PC-9 (cell line): ENCODE measurements around the gene CD68. TPM values are rescaled to one million over a fixed set of nuclear protein-coding genes. Genes with fewer than 3 reads are reported as not detected.

ENCODE experiments used
- total RNA-seq: library from RNA; stranded (reverse); gene quantifications from 2 replicates; pipeline ENCODE4 v1.2.3, GENCODE V29; 2021

CD68 gene
- total RNA-seq, 1 experiment from 2014 or later = 37.0 TPM

Other genes starting within 250 kb of the CD68 start
- gene ACAP1, start 243.1 kb upstream of the CD68 start, total RNA-seq = 10.9 and 28.5 TPM in 2 replicates
- gene KCTD11, start 227.5 kb upstream of the CD68 start, total RNA-seq = 16.4 and 18.3 TPM in 2 replicates
- gene TMEM95, start 224.5 kb upstream of the CD68 start, total RNA-seq = 0.45 and 0.50 TPM in 2 replicates
- 15.8 and 18.8 TPM in 2 replicates for gene TNK1, start 198.5 kb upstream of the CD68 start, total RNA-seq
- 53.0 and 64.5 TPM in 2 replicates for gene PLSCR3, start 185.1 kb upstream of the CD68 start, total RNA-seq
- 55.4 and 91.7 TPM in 2 replicates for gene TMEM256, start 175.5 kb upstream of the CD68 start, total RNA-seq
- 86.3 and 98.8 TPM in 2 replicates for gene NLGN2, start 171.8 kb upstream of the CD68 start, total RNA-seq
- 0.83 and 1.1 TPM in 2 replicates for gene SPEM1, start 159.3 kb upstream of the CD68 start, total RNA-seq
- 0.50 TPM in 1 of 2 replicates, not detected in the other for gene SPEM2, start 154.0 kb upstream of the CD68 start, total RNA-seq
- not detected in 2 replicates for gene SPEM3, start 150.8 kb upstream of the CD68 start, total RNA-seq
- gene TMEM102, start 144.2 kb upstream of the CD68 start, total RNA-seq = 17.0 and 20.7 TPM in 2 replicates
- 15.2 and 23.2 TPM in 2 replicates for gene FGF11, start 140.1 kb upstream of the CD68 start, total RNA-seq
- gene CHRNB1, start 134.6 kb upstream of the CD68 start, total RNA-seq = 31.9 and 53.4 TPM in 2 replicates
- gene ZBTB4, start 100.0 kb upstream of the CD68 start, total RNA-seq = 50.6 and 54.0 TPM in 2 replicates
- gene SLC35G6, start 98.2 kb upstream of the CD68 start, total RNA-seq = not detected in 2 replicates
- gene POLR2A, start 95.3 kb upstream of the CD68 start, total RNA-seq = 149 and 166 TPM in 2 replicates
- gene TNFSF12, start 30.6 kb upstream of the CD68 start, total RNA-seq = 14.3 and 21.5 TPM in 2 replicates
- 46.4 and 65.4 TPM in 2 replicates for gene TNFSF13, start 20.9 kb upstream of the CD68 start, total RNA-seq
- 68.4 and 72.4 TPM in 2 replicates for gene SENP3, start 17.7 kb upstream of the CD68 start, total RNA-seq
- 33.4 and 44.2 TPM in 2 replicates for gene MPDU1, start 4.2 kb downstream of the CD68 start, total RNA-seq
- gene SOX15, start 10.5 kb downstream of the CD68 start, total RNA-seq = 80.9 and 124 TPM in 2 replicates
- gene FXR2, start 35.3 kb downstream of the CD68 start, total RNA-seq = 61.5 and 63.7 TPM in 2 replicates
- gene SAT2, start 48.2 kb downstream of the CD68 start, total RNA-seq = 52.0 and 68.7 TPM in 2 replicates
- 0.52 and 1.0 TPM in 2 replicates for gene SHBG, start 50.5 kb downstream of the CD68 start, total RNA-seq
- 0.63 and 0.73 TPM in 2 replicates for gene ATP1B2, start 71.3 kb downstream of the CD68 start, total RNA-seq
- gene TP53, start 107.9 kb downstream of the CD68 start, total RNA-seq = 307 and 340 TPM in 2 replicates
- gene WRAP53, start 108.8 kb downstream of the CD68 start, total RNA-seq = 31.9 and 37.2 TPM in 2 replicates
- gene EFNB3, start 125.6 kb downstream of the CD68 start, total RNA-seq = 1.5 and 1.6 TPM in 2 replicates
- gene DNAH2, start 138.1 kb downstream of the CD68 start, total RNA-seq = 10.6 and 11.6 TPM in 2 replicates